ENCODE results near the gene B3GAT3.

GRCh38 chr11:62666259-62666926 is 44.6 kb upstream of the B3GAT3 start:
- TF ChIP-seq CTCF (IDR thresholded peaks at IDR 0.05) (no peak), POLR2A (IDR thresholded peaks at IDR 0.05) (no peak)
